GM19240 (cell line): Measurements from ENCODE around the gene CACNA2D2.

Source experiments
- DNase-seq: peaks from one replicate; pipeline ENCODE4 v3.0.0; 2011; ENCODE audit warnings: low spot score; ENCODE audit not compliant: insufficient read length

Gene CACNA2D2

GRCh38 chr3:50331364-50331907 is 172.0 kb downstream of the CACNA2D2 start:
- no peak for DNase-seq

- DNase-seq = no peak
Observed at GRCh38 chr3:50330330-50330729, 173.1 kb downstream of the CACNA2D2 start.

- peak; percentile 90 for DNase-seq
Observed at GRCh38 chr3:50327943-50328691, 175.3 kb downstream of the CACNA2D2 start, which contains the start of gene TUSC2. TSS of gene TUSC2 (minus strand) at chr3:50328223. CDS start at chr3:50328099, 124 bp downstream.

- no peak for DNase-seq
Observed at GRCh38 chr3:50327129-50327528, 176.3 kb downstream of the CACNA2D2 start.

- DNase-seq = no peak
Observed at GRCh38 chr3:50326182-50326541, 177.3 kb downstream of the CACNA2D2 start.

DNA sequence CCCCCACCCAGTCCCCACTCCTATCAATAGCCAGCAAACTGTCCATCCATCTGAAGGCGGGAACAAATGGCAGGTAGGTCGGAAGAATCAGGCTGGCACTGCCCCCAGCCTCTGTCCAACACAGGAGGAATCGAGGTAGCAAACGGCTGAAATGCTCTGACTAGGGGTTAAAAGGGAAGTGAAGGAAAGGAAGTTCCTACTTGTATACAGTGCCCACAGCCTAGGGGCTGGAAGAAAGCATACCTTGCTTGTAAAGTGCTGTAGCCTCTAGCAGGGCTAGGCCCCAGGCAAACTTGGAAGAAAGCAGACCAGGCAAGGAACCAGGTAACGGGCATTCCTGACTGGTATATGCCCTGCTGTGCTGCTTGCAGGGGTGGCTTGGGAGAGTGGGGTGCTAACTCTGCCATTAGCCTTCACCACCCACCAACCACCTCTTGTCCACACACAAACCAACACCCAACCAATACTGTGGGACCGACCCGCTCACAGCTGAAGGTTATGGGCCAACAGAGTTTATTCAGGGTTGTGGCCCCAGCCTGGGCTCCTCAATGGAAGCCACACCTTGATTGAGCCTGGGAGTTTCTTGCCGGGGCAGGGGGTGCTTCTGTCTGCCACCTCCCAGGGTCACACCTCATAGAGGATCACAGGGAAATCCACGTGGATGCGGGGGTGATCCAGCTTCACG is 177.8 kb downstream of the CACNA2D2 start:
- no peak for DNase-seq

GRCh38 chr3:50325113-50325480 is 178.3 kb downstream of the CACNA2D2 start:
- DNase-seq = no peak

DNA sequence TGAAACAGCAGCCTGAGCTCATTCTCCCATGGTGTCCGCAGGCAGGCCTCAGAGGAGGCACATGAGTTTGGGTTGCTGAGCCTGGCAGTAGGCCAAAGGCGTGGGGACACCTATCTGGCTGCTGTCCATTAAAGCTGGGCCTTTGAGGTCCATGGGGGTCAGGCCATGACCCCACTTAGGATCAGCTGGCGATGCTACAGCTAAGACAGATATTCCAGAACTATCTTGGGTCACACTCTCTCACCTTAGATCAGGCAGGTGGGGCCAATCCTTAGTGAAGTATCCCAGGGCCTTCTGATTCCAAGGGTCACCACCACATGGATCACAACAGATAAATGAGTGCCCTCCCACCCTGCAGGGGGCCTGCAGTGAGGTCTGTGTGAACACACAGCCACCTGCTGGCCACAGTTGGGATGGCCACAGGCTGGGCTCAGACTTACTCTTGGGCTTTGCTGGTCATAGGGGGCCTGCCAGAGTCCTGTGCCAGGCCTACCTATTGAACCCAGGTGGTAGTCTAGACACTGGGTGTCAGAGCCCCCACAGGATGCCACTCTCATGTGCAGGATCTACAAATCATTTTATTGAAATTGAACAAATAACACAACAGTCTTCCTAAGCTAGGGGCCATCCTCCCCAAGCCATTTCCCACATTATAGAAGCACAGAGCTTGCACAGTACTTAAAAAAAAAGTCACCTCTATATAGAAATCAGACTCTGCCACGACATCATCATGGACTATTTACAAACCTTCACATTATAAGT is 178.9 kb downstream of the CACNA2D2 start:
- DNase-seq = peak; percentile 43

- no peak for DNase-seq
Observed at GRCh38 chr3:50323614-50324199, 179.7 kb downstream of the CACNA2D2 start.

- no peak for DNase-seq
Observed at GRCh38 chr3:50323092-50323600, 180.3 kb downstream of the CACNA2D2 start.

- no peak for DNase-seq
Observed at GRCh38 chr3:50322386-50323091, 180.9 kb downstream of the CACNA2D2 start, which contains the start of gene HYAL2. TSS of gene HYAL2 (minus strand) at chr3:50322745. CDS start at chr3:50320489, 2,256 bp downstream.

- no peak for DNase-seq
Observed at GRCh38 chr3:50322115-50322385, 181.4 kb downstream of the CACNA2D2 start.

- peak; percentile 80 for DNase-seq
Observed at GRCh38 chr3:50321336-50322114, 181.9 kb downstream of the CACNA2D2 start.

- peak; percentile 34 for DNase-seq
Observed at GRCh38 chr3:50320853-50321335, 182.5 kb downstream of the CACNA2D2 start.

DNA sequence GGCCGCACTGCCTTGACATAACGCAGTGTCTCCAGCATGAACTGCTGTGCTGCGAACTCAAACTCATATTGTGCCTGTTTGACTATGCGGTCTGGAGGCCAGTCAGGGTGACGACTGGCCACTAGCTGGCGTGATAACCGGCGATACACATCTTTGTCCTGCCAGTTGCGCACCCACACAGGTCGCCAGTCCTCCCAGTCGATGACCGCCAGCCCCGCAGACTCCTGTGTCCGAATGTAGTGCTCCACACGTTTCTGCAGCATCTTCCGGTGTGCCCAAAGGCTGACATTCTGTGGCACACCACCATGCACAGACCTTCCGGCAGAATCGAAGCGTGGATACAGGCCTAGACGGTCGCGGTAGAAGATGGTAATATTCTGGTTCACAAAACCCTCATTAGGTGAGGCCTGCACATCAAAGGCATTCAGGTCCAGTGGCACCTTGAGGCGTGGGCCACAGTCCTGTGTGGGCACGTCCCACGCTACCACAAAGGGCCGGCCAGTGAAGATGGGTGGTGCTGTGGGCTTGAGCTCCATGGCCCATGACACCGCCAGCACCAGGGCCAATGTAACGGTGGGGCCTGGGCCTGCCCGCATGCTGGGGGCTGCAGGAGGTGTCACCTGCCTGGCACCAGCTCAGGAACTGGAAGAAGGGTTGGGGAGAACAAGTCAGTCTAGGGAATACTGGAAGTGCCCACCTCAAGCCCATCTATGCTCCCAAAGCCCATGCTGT is 183.4 kb downstream of the CACNA2D2 start:
- DNase-seq = no peak

DNA sequence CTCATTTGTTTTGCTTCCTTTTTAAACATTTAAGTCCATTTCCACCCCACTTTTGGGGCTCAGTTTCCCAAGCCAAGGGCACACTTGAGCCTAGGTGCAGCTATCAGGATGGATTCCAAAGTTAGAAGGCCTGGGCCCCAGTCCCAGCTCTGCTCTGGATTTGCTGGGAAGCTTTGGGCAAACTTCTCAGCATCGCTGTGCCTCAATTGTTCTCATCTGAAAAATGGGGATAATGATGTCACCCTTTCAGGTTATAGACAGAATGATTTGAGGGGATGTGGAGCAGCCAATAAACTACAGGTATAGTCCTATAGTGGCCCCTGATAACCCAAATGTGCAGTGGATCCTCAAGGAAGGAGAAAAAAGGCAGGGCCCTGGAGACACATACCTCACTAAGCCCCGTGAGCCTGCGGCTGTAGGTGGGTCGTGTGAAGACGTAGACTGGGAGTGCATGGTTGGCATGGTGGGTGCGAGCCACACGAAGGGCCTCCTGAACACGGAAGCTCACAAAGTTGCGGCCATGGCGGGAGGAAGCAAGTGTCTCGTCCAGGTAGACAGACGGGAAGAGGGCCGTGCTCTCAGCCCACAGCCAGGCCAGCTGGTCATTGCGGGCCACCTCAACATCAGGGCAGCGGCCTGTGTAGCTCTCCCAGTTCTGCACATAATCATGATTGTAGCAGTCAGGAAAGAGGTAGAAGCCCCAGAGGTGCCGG is 184.1 kb downstream of the CACNA2D2 start:
- no peak for DNase-seq

DNA sequence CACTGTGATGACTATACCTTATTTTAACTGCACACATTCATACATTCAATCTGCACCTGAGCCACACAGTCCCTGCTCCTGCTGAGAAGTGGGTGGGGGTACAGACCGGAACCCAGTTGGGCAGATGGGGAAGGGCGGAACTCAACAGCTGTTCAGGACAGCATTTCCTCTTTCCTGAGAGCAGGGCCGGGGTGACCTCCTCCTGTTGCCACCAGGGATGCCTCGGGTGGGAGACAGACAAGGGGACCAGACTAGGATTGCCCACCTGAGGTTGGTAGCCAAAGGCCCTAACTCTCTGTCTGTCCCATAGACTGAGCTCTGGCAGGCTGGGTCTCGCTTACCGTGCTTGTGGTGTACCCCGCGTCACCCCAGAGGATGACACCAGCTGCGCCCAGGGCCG is 184.8 kb downstream of the CACNA2D2 start:
- no peak for DNase-seq

- DNase-seq = no peak
Observed at GRCh38 chr3:50318163-50318562, 185.3 kb downstream of the CACNA2D2 start.

DNA sequence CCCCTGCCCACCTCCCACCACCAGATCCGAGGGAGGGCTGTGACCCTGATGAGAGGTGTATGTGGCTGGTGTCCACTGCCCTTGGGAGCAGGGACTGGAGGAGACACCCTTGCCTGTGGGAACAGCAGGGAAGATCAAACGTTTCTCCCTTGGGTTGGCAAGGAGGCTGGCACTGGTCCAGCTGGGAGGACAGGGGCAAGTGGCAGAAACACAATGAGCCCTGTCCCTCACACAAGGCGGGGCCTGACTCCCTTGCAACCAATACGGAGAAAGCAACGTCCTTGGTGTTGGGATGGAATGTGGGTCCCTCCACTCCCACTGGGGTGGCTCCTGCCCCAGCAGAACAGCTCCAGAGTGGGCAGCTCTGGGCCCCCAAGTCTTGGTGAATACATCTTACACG is 186.1 kb downstream of the CACNA2D2 start:
- DNase-seq = no peak
